Lower leg skin (tissue), 4 donors: ENCODE measurements around the gene DENND5A. TPM values are rescaled to one million over a fixed set of nuclear protein-coding genes. Genes with fewer than 3 reads are reported as not detected.

ENCODE experiments used
- DNase-seq, 2 donors: peaks; one replicate each; pipeline ENCODE4 v3.0.0-alpha.2; 2019; ENCODE audit warnings: low spot score in 2 of 2
- H3K4me3 ChIP-seq: fragments of 200-600 bp; sonication (generic); 2 replicates; pipeline ENCODE4 v1.5.1; 2017; ENCODE audit warnings: mild to moderate bottlenecking, low read depth; ENCODE audit not compliant: poor library complexity, severe bottlenecking
- POLR2A ChIP-seq, 2 donors: fragments of 450-650 bp; IDR thresholded peaks; one replicate each; pipeline ENCODE4 v1.6.1; 2016 to 2017; ENCODE audit warnings: antibody characterized with exemption in 2 of 2, mild to moderate bottlenecking in 1 of 2, moderate library complexity in 1 of 2
- WGBS, 2 donors: methylation state at CpG; one replicate each; pipeline ENCODE4 v1.1.5; 2018; 5-methylcytosine and 5-hydroxymethylcytosine counted together
- intact Hi-C: fragments of 100-400 bp; cut with DNase I; formaldehyde crosslinking; loops from one replicate; pipeline ENCODE4 v1.15.0; 2023; ENCODE audit warnings: low total_unique reads
- total RNA-seq, 4 donors: library from RNA; depleted of rRNA; stranded (reverse); fragments of >200 nt; gene quantifications; one replicate each; pipeline ENCODE4 v1.1.0, GENCODE V29; 2016
- TF ChIP-seq, protein P1 (sequence below), 3 donors: fragments of 450-650 bp; IDR thresholded peaks; one replicate each; pipeline ENCODE4 v1.5.1; 2016; ENCODE audit warnings: antibody characterized with exemption in 3 of 3, mild to moderate bottlenecking in 3 of 3, moderate library complexity in 2 of 3

Gene DENND5A
- total RNA-seq, 4 donors from 2014 or later: 21.2 to 34.1 (median 28.7) TPM

DNA sequence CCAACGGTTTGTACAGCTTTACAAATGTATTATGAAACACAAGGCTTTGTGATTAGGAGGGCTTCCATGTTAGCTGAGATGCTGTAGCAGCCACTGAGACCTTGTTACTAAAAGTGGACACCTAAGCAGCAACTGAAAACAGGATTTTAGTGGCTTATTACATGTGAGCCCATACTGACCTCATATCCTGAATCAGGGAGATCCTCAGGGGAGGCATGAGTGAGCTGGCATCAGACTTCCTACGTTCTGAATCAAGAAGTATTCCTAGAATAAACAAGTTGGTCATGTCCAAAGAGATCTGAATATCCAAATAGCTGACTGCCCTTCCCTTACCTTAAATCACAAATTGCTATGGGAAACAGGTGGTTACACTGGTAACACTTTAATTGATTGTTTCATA is 114.6 kb downstream of the DENND5A start:
- no peak for TF ChIP-seq POLR2A (IDR thresholded peaks at IDR 0.05)
- TF ChIP-seq, protein P1, sequence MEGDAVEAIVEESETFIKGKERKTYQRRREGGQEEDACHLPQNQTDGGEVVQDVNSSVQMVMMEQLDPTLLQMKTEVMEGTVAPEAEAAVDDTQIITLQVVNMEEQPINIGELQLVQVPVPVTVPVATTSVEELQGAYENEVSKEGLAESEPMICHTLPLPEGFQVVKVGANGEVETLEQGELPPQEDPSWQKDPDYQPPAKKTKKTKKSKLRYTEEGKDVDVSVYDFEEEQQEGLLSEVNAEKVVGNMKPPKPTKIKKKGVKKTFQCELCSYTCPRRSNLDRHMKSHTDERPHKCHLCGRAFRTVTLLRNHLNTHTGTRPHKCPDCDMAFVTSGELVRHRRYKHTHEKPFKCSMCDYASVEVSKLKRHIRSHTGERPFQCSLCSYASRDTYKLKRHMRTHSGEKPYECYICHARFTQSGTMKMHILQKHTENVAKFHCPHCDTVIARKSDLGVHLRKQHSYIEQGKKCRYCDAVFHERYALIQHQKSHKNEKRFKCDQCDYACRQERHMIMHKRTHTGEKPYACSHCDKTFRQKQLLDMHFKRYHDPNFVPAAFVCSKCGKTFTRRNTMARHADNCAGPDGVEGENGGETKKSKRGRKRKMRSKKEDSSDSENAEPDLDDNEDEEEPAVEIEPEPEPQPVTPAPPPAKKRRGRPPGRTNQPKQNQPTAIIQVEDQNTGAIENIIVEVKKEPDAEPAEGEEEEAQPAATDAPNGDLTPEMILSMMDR (IDR thresholded peaks at IDR 0.05): no peak
- 58 to 84% methylated on average over 2 of the region's 2 CpGs for WGBS, 2 donors
- no peak for DNase-seq
- intact Hi-C loops: no loop called here
- no peak overlapping the region for H3K4me3 ChIP-seq

DNA sequence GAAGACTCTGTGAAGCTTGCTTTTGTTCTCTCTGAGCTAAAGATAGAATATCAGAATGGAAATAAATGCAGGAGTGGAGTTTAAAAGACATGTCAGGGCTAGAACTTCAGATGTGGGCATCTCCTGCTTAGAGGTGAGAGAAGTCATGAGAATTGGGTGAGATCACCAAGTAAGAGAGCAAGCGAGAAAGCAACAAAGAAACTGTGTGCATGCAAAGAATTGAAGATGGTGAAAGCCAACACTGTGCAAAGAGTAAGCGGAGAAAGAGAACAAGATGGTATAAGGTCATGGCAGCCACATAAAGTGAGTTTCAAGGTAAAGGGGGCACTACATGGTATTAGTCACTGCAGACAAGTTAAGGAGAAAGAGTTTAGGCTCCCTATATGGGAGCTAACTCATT is 116.4 kb downstream of the DENND5A start:
- TF ChIP-seq, protein P1 (IDR thresholded peaks at IDR 0.05): no peak
- TF ChIP-seq POLR2A (IDR thresholded peaks at IDR 0.05): no peak
- intact Hi-C loops: no loop called here
- WGBS, 2 donors: 85 to 88% methylated on average over 2 of the region's 2 CpGs

DNA sequence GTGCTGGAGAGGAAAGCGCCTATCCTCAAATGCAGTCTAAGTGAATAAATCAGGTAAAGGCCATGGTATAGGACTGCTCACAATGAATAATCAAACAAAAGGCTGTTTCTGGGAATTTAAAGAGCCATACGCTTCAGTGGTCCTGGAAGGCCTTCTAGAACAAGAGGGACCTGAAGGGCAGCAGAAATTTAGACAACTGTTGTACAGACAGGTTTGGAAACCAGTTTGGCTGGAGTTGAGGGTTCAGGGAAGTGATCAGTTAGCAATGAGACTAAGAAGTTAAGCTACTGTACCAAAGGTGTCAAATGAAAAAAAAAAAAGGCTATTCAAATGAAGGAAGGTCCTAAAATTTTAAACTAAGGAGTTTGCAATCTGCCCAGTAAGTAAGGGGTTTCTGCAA is 117.1 kb downstream of the DENND5A start:
- WGBS, 2 donors: 93 to 100% methylated on average over 2 of the region's 2 CpGs
- H3K4me3 ChIP-seq: no peak overlapping the region
- TF ChIP-seq POLR2A (IDR thresholded peaks at IDR 0.05): no peak
- TF ChIP-seq, protein P1 (IDR thresholded peaks at IDR 0.05): no peak
- no peak for DNase-seq
- intact Hi-C loops: no loop called here

More for the DNA sequence above, 116.4 kb downstream of the DENND5A start:
- no peak for DNase-seq
- no peak overlapping the region for H3K4me3 ChIP-seq

DNA sequence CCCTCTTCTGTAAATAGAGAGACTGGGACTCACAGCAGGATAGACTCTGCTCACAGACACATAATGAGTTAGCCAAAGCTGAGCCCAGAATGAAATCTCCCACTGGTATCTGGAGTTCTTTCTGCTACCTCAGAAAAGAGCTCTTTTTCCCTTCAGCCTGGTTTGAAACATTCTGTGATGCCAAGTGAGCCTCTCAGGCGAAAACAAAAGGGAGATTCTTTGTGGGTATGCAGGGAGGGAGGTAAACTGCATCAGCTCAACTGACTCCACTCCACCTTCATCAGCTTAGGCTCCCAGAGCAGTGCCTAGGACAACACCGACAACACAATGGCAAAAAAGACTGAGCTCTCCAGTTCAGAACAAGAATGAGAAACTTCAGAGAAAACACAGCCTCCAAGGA is 118.7 kb downstream of the DENND5A start:
- no peak for TF ChIP-seq POLR2A (IDR thresholded peaks at IDR 0.05)
- TF ChIP-seq, protein P1 (IDR thresholded peaks at IDR 0.05): no peak
- DNase-seq: no peak
- intact Hi-C loops: no loop called here
- WGBS, 2 donors: 93 to 98% methylated on average over 2 of the region's 2 CpGs
- H3K4me3 ChIP-seq: no peak overlapping the region

DNA sequence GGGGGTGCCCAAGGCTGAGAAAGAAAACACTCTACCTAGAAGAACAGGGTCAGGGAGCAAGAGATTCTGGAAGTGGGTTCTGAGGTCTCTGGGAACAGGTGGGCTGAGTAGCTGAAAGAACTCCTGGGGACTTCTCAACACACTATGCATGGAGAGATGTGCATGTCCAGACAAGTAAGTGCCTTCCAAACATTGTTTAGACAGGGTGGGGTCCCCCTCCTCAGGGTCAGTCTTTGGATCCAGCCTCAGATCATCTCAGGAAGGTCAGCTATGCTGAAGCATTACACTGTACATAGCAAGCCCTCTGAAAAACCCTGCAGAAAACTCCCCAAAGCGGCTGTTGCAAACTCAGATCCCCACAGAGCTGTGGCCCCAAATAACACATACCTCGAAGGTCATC is 119.9 kb downstream of the DENND5A start:
- DNase-seq: no peak
- 86 to 92% methylated on average over 2 of the region's 2 CpGs for WGBS, 2 donors
- no peak for TF ChIP-seq POLR2A (IDR thresholded peaks at IDR 0.05)
- TF ChIP-seq, protein P1 (IDR thresholded peaks at IDR 0.05): no peak
- intact Hi-C loops: no loop called here
- no peak overlapping the region for H3K4me3 ChIP-seq

DNA sequence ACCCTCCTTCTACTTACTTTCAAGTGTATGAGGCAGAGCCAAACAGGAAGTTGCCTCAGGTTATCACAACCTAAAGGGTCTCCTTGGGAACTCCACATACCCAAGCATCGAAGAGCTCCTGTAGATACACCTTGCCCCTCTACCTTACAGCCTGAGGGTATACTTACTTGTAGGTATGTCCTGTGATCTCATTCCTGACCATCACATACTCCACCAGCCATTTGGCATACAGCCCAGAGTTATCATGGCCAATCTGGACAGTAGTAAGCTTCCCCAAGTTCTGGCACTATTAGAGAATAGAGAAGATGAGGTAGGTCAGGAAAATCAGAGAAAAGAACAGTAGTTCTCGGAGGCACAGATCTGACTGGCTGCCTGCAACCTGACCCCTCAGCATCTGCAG is 120.3 kb downstream of the DENND5A start:
- TF ChIP-seq, protein P1 (IDR thresholded peaks at IDR 0.05): no peak
- no peak for TF ChIP-seq POLR2A (IDR thresholded peaks at IDR 0.05)
- 92 to 95% methylated on average over 2 of the region's 2 CpGs for WGBS, 2 donors
- H3K4me3 ChIP-seq: no peak overlapping the region
- no peak for DNase-seq
- intact Hi-C loops: no loop called here
